Fibroblast of lung (primary cell): Measurements from ENCODE around the gene ACTR1B.
A peak's percentile ranks its signal among the peaks of the same experiment; 100 is the strongest.

Experiments
- EZH2 ChIP-seq: IDR thresholded peaks from 2 replicates; pipeline ENCODE4 v1.5.1; 2012; ENCODE audit warnings: low read length, control low read depth, mild to moderate bottlenecking; ENCODE audit errors: missing control alignments
- TF ChIP-seq, protein P1 (sequence below), 2 donors: IDR thresholded peaks in 1 of 2; conservative IDR thresholded peaks in 1 of 2; 1 replicate in 1 of 2; 2 replicates in 1 of 2; pipeline ENCODE4 v1.5.1; 2011 to 2012; ENCODE audit warnings: low read length in 2 of 2, control low read depth in 1 of 2, inconsistent platforms in 1 of 2, low read depth in 1 of 2, mild to moderate bottlenecking in 1 of 2

DNA sequence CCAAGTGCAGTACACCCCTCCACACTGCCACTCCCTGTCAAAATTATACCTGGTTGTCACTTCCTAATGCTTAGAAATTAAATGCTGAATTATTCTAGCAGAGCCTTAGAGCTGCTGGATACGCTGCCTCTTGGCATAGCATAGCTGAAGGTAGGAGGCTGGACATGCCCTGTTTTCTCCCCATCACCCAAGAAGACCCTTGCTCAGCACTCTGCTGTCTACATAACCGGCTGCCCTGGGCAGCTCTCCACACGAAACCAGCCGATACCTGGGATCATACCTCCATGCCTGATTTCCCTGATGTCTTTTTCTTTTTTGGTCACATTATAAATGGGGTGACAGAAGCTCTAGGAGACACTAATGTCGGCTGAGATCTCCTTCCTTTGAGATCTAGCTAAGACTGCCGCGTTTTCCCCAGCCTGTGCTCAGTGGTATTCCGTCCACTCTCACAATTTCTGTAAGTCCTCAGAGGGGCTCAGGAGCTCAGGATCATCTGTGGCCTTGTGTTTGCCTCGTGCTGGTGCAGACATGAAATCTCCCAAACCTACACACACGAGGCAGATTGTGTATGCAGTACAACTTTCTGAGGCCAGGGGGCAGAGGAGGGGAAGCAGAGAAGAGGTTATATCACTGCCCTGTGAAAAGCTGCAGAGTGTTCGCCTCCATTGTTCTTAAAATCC lies 36.1 kb upstream of the ACTR1B start:
- TF ChIP-seq, protein P1, sequence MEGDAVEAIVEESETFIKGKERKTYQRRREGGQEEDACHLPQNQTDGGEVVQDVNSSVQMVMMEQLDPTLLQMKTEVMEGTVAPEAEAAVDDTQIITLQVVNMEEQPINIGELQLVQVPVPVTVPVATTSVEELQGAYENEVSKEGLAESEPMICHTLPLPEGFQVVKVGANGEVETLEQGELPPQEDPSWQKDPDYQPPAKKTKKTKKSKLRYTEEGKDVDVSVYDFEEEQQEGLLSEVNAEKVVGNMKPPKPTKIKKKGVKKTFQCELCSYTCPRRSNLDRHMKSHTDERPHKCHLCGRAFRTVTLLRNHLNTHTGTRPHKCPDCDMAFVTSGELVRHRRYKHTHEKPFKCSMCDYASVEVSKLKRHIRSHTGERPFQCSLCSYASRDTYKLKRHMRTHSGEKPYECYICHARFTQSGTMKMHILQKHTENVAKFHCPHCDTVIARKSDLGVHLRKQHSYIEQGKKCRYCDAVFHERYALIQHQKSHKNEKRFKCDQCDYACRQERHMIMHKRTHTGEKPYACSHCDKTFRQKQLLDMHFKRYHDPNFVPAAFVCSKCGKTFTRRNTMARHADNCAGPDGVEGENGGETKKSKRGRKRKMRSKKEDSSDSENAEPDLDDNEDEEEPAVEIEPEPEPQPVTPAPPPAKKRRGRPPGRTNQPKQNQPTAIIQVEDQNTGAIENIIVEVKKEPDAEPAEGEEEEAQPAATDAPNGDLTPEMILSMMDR (conservative IDR thresholded peaks at IDR 0.05 in 1 of 2, IDR thresholded peaks at IDR 0.05 in 1 of 2; ENCODE audit: low read depth in 1 of 2, low read length in 2 of 2), result peak; percentile 80 to 84
- no peak for TF ChIP-seq EZH2
